ENCODE measurements around the gene BPIFB3. TPM values are rescaled to one million over a fixed set of nuclear protein-coding genes. Genes with fewer than 3 reads are reported as not detected.

The BPIFB3 gene
- total RNA-seq, 2 donors from 2014 or later = not detected

DNA sequence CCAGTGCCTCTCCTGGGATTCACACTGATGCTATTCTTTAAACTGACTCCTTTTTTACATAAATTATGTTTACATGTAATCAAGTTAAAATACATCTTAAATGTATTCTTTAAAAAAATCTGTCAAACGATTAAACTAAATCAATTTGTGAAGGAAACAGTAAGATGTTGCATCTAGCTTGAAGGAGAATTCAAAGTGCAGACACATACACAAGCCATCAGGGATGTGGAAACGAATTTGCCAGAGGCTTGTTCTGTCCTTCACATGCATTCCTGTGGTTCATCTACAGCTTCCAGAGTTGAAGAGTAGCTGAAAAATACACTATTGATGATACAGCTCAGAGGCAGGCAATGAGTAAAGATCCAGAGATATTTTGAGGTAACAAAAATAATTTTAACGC lies 7.3 kb upstream of the BPIFB3 start:
- TF ChIP-seq, protein P1, sequence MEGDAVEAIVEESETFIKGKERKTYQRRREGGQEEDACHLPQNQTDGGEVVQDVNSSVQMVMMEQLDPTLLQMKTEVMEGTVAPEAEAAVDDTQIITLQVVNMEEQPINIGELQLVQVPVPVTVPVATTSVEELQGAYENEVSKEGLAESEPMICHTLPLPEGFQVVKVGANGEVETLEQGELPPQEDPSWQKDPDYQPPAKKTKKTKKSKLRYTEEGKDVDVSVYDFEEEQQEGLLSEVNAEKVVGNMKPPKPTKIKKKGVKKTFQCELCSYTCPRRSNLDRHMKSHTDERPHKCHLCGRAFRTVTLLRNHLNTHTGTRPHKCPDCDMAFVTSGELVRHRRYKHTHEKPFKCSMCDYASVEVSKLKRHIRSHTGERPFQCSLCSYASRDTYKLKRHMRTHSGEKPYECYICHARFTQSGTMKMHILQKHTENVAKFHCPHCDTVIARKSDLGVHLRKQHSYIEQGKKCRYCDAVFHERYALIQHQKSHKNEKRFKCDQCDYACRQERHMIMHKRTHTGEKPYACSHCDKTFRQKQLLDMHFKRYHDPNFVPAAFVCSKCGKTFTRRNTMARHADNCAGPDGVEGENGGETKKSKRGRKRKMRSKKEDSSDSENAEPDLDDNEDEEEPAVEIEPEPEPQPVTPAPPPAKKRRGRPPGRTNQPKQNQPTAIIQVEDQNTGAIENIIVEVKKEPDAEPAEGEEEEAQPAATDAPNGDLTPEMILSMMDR (IDR thresholded peaks at IDR 0.05) = no peak
- intact Hi-C loops (cut with DNase I) = no loop called here
- Histone ChIP-seq H3K9me3 (no peaks in the 10 kb centered on the region), H3K4me1 (no peaks in the 10 kb centered on the region), H3K9ac (ENCODE audit: low read depth in 2 of 2, low read length in 2 of 2) (no peak overlapping the region), H3K27ac (no peak overlapping the region), H3K4me3 (no peak overlapping the region), H3K27me3 (no peaks in the 10 kb centered on the region), H3K36me3 (no peaks in the 10 kb centered on the region)
- no peak for DNase-seq

GRCh38 chr20:33051333-33051732 lies 2.4 kb upstream of the BPIFB3 start:
- Histone ChIP-seq H3K9ac (ENCODE audit: low read depth in 2 of 2, low read length in 2 of 2) (no peak overlapping the region), H3K4me1 (no peaks in the 10 kb centered on the region), H3K27ac (no peak overlapping the region), H3K4me3 (no peak overlapping the region), H3K27me3 (no peaks in the 10 kb centered on the region), H3K36me3 (no peaks in the 10 kb centered on the region), H3K9me3 (no peaks in the 10 kb centered on the region)
- intact Hi-C loops (cut with DNase I) = no loop called here
- TF ChIP-seq, protein P1 (IDR thresholded peaks at IDR 0.05) = no peak
- DNase-seq = no peak

- H3K36me3 ChIP-seq = no peaks in the 10 kb centered on the region
- H3K4me1 ChIP-seq = no peaks in the 10 kb centered on the region
- H3K4me3 ChIP-seq = no peak overlapping the region
- no peak for DNase-seq
- intact Hi-C loops (cut with DNase I) = no loop called here
- H3K27me3 ChIP-seq = no peaks in the 10 kb centered on the region
- TF ChIP-seq, protein P1 (IDR thresholded peaks at IDR 0.05) = no peak
- no peaks in the 10 kb centered on the region for H3K9me3 ChIP-seq
- H3K27ac ChIP-seq = no peak overlapping the region
- H3K9ac ChIP-seq (ENCODE audit: low read depth in 2 of 2, low read length in 2 of 2) = no peak overlapping the region
Observed at GRCh38 chr20:33054381-33054780, 678 bp downstream of the BPIFB3 start.

DNA sequence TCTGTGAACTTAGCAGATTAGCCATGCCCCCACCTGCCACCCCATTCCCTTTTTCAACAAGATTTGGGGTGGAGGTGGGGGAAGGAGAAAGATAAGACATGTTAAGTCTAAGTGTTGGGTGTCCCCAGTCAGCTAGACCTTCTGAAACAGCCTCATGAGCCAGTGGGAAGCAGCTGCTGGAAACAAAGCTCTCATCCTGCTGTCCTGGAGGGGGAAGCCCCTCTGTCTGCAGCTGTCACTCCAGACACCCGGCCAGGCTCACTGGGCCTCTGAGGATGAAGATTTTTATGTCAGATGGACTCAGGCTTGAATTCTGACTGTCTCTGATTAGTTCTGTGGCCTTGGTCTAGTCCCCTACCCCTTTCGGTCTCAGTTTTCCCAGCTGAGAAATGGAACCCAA lies 1.1 kb downstream of the BPIFB3 start:
- no peaks in the 10 kb centered on the region for H3K27me3 ChIP-seq
- no peaks in the 10 kb centered on the region for H3K36me3 ChIP-seq
- no peak overlapping the region for H3K27ac ChIP-seq
- intact Hi-C loops (cut with DNase I) = no loop called here
- H3K4me1 ChIP-seq = no peaks in the 10 kb centered on the region
- no peak for DNase-seq
- H3K9me3 ChIP-seq = no peaks in the 10 kb centered on the region
- TF ChIP-seq, protein P1 (IDR thresholded peaks at IDR 0.05) = no peak
- H3K9ac ChIP-seq (ENCODE audit: low read depth in 2 of 2, low read length in 2 of 2) = no peak overlapping the region
- H3K4me3 ChIP-seq = no peak overlapping the region

DNA sequence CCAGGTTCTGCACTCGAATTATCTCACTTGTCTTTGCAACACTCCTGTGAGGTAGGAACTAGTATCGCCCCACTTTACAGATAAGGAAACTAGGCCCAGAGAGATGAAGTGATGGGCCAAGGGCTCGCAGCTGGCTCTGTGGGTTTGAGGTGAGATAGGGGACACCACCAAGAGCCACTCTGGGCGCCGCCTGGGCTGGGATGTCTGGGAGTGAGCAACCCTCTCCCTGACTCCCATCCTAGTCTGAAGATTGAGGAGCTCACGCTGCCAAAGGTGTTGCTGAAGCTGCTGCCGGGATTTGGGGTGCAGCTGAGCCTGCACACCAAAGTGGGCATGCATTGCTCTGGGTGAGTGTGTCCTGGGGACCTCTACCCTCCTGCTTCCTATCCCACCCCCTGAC lies 5.4 kb downstream of the BPIFB3 start:
- H3K9ac ChIP-seq (ENCODE audit: low read depth in 2 of 2, low read length in 2 of 2) = no peak overlapping the region
- no peak for DNase-seq
- no peaks in the 10 kb centered on the region for H3K4me1 ChIP-seq
- TF ChIP-seq, protein P1 (IDR thresholded peaks at IDR 0.05) = no peak
- no peak overlapping the region for H3K4me3 ChIP-seq
- H3K27ac ChIP-seq = no peak overlapping the region
- no peaks in the 10 kb centered on the region for H3K9me3 ChIP-seq
- intact Hi-C loops (cut with DNase I) = no loop called here
- no peaks in the 10 kb centered on the region for H3K27me3 ChIP-seq
- no peaks in the 10 kb centered on the region for H3K36me3 ChIP-seq
